ENCODE results near the gene GRM7.

GRM7 gene

DNA sequence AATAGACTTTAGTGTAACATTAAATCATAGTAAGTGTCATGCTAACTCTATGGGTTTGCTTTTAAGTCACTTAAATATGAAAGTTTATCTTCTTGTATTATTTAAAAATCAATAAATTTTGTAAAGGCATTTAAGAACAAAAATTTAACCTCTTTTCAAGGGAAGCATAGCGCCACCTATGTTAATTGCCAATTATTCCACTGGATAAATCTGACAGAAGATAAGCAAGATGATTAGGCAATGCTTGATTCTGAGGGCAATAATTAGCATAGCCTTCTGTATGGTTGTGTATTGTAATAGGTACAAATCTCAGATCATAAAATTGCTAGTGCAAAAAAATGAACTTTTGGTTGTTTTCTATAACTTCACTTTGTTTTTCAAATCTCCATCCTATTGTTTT, 560.1 kb downstream of the GRM7 start:
- DNase-seq = no peak

- DNase-seq = no peak
Observed at GRCh38 chr3:7423036-7423435, 562.1 kb downstream of the GRM7 start.

- no peak for DNase-seq
Observed at GRCh38 chr3:7423995-7424394, 563.1 kb downstream of the GRM7 start.

DNA sequence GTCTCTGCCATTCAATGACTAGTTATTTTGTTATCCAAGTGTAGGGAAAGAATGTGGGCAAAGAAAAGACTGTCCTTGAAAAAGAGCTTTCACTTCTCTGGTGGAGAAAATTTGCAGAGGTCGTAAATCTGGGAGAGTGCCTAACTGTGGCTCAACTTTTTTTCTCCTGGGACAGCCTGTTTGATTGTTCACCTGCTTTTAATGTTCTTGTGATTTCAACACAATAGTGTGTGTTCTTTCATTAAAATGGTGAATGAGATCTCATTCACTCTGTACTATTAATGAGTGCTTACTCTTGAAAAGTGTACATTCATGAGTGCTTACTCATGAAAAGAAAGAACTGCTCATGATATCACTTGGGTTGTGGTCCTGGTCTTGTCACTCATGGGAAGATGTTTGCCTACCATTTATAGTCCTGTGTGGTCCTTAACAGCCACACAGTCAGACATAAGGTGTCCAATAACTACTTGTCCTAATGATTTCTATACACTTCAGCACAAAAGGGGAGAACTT, 567.3 kb downstream of the GRM7 start:
- no peak for DNase-seq

DNA sequence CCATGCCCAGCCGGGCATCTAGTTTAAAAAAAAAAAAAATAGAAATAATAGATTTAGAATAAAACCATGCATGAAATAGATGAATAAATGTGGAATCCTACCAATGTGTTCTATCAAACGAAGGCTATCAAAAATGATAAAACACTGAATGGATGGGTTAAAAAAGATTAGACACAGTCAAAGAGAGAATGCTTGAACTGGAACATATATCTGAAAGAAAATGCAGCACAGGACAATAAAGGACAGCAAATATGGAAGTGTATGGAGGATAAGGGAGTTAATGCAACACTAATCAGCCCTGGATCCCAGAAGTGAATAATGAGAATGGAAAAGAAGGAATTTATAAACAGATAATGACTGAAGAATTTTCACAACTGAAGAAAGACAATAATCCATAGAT, 571.7 kb downstream of the GRM7 start:
- DNase-seq = no peak

DNA sequence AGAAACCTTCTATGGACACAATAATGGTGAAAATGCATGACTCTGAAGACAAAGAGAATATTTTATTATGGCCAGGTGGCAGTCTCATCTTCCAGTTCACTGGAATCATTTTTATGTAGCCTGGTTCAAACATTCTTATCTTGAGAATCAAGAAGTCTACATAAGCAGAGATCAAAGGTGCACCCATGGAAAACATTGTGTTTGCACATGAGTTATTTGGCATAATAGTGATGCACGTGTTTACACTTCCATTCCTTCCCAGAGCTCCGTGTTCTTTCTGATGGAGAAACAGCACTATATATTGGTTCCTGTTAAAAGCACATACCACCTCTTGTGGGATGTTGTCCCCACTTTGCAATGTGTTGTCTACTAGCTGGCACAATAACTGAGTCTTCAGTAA, 572.2 kb downstream of the GRM7 start:
- no peak for DNase-seq

DNA sequence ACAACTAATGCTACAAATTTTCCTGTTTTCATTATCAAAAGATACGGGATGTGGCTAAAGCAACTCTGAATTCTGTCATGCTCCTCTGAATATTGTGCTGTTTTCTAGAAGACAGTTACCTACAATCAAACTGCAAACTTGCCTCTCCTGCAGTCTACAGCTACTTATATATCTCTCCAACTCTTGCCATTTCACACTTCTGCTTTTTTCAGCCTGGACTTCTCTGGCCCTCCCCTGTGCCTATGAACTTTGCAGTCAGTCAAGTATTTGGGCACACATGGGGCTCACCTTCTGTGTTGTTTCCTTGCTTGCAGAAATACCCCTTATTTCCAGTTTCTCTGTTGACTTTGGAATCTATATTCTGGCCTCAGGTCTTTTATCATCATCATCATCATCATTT, 575.6 kb downstream of the GRM7 start:
- DNase-seq = no peak

- no peak for DNase-seq
Observed at GRCh38 chr3:7437231-7437630, 576.3 kb downstream of the GRM7 start.

- no peak for DNase-seq
Observed at GRCh38 chr3:7439101-7439680, 578.3 kb downstream of the GRM7 start.

DNA sequence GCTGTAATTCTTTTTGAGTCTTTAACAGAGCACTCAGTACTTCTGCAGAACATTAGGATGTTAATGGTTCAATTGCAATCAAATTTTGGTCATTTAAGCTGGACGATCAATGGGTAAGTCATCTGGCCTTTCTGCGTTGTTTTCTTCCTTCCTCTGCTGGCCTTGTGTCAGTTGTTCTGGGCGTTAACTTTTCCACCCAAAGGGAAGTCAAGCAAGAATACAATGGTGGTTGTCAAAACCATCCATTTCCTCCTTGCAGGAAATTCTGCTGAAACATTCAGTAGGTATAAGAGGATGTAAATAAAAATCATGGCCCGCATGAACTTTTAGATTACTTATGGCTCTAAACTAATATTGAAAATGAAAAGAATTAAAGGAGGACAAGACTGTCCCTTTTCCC, 584.0 kb downstream of the GRM7 start:
- no peak for DNase-seq

- no peak for DNase-seq
Observed at GRCh38 chr3:7445331-7445730, 584.4 kb downstream of the GRM7 start.

- DNase-seq = no peak
Observed at GRCh38 chr3:7447197-7447769, 586.4 kb downstream of the GRM7 start.

- no peak for DNase-seq
Observed at GRCh38 chr3:7456386-7456785, 595.5 kb downstream of the GRM7 start.

DNA sequence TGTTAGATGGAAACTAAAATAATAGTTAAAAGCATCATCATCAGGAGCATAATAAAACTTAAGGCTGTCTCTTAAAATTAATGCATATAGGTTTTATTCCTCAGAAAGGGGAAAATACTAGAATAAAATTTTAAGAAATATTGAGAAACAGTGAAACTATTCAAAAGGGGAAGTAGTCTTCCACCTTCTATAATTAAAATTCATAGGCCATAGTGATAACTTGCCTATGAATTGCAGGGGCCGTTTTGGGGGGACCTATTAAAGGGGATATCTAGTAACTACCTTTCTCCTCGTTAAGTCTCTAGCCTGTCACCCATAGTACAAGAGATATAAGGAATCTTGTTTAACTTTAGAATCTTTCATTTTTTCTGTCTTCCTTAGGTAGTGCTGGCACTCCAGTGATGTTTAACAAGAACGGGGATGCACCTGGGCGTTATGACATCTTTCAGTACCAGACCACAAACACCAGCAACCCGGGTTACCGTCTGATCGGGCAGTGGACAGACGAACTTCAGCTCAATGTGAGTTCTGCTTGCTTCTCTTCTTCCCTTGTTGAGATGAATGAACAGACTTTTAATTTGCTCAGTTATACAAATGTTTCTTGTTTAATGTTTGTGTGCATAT, 600.4 kb downstream of the GRM7 start:
- no peak for DNase-seq

DNA sequence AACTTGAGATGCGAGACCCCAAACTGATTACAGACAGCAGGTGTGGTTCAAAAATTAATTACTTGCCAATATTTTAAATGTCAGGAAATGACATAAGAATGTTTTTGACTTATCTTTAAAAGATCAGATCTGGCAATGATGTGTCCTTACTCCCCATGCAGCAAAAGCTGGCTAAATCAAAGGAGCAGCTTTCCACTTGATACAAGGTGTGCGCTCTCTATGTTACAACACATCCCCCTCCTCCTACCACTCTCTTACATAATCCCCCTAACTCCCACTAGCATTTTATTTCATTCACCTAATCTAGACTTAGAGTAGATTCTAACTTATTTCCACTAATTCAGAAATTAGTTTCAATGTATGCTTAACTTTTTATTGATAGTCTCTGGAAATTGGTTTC, 609.0 kb downstream of the GRM7 start:
- DNase-seq = no peak

- DNase-seq = no peak
Observed at GRCh38 chr3:7484636-7485035, 623.7 kb downstream of the GRM7 start.

GRCh38 chr3:7487763-7488162, 626.8 kb downstream of the GRM7 start:
- DNase-seq = no peak

DNA sequence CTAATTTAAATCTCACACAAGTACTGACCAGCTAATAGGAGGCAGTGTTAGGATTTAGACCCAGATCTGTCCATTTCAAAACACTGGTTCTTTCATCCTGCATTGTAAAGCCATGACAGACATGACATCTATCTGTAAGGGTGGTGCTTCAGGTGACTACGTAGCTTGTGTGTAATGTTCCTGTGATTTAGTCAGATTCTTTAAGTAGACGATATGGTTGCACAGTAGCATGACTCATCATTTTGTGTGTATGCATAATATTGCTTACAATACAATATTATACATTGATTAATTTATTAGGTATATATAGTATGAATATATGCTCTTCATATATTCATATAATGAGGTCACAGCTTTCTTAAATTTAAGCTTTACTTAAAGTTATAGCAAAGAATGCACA, 628.5 kb downstream of the GRM7 start:
- DNase-seq = no peak

DNA sequence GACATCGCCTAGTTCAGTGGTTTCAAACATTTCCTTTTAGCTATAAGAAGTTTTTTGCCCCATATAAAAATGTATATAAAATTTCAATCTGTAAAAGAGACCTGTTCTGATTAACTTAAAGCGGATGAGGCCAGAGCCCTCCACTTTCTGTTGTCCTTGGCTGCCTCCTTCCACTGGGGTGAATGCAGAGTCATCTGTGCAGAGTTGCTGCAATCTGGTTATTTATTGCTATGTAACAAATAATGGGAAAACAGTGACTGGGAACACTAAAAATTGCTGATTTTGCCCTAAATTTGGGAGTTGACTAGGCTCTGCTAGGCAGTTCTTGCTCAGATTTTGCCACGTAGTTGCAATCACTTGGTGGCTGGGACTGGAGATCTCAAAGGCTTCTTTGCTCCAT, 637.8 kb downstream of the GRM7 start:
- DNase-seq = no peak

- no peak for DNase-seq
Observed at GRCh38 chr3:7503431-7503830, 642.5 kb downstream of the GRM7 start.

GRCh38 chr3:7504886-7505775, 644.2 kb downstream of the GRM7 start:
- no peak for DNase-seq

- no peak for DNase-seq
Observed at GRCh38 chr3:7506606-7507180, 645.8 kb downstream of the GRM7 start.

- DNase-seq = no peak
Observed at GRCh38 chr3:7508821-7509220, 647.9 kb downstream of the GRM7 start.
